ENCODE measurements around the gene SLC6A6.
A peak's percentile ranks its signal among the peaks of the same experiment; 100 is the strongest.
"Not testable (repeated sequence)": the region's sequence is repeated elsewhere in the genome, so short reads cannot be mapped to it uniquely, and the experiment has no call there.

The SLC6A6 gene

GRCh38 chr3:14423963-14424362 is 21.6 kb downstream of the SLC6A6 start:
- no peak for DNase-seq

DNA sequence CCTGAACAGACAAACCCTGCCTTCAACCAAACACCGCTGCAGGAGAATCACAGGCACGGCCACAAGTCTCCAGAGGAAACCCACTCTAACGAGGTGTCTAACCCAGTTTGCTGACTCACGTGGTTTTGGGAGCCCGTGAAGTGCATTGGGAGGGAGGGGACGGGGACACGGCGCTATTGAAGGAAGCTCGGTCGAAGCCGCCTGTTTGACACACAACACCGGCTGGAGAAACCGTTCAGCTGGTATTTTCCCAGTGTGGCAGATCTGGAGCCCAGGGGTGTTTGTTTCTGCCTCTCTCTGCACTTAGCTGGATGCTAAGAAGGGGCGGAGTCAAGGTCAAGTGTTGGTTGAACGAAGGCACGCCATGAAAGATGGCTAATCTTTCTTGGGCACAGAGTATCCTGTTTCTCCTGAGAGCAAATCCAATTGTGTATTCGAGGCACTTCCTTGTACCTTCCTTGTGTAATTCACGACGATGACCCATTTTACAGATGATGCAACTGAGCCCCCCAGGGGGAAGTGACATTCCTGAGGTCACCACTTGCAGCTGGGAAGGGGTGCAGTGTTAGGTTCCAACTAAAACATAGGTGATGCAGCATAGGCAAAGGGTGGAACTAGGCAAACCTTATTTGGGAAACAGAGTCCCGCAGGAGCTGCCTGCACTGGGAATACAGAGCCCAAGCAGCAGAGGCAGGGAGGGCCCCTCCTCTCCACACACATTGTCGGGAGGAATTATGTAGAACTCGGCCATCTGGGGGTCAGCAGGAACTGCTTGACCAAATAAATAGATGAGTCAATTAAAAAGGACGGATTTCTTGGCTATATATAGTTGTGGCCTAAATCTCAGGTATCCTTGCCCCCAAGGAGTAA is 22.5 kb downstream of the SLC6A6 start:
- DNase-seq: peak; percentile 39

GRCh38 chr3:14425581-14426304 is 23.3 kb downstream of the SLC6A6 start:
- no peak for DNase-seq

DNA sequence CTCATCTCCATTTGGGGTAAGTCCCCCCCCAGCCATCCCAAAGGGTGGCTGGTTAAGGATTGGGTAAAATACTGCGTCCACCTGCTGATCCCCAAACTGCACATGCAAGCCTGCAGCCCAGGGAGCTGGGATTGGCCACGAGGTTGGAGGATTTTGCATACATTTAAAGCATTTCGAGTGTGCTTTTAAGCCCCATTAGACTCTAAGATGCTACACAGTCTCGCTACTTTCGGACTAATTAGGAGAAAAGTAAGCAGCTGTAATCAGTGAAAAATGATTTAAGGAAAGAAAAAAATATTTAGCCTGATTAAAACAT is 23.9 kb downstream of the SLC6A6 start:
- DNase-seq: no peak

GRCh38 chr3:14428087-14429033 is 26.0 kb downstream of the SLC6A6 start:
- no peak for DNase-seq

DNA sequence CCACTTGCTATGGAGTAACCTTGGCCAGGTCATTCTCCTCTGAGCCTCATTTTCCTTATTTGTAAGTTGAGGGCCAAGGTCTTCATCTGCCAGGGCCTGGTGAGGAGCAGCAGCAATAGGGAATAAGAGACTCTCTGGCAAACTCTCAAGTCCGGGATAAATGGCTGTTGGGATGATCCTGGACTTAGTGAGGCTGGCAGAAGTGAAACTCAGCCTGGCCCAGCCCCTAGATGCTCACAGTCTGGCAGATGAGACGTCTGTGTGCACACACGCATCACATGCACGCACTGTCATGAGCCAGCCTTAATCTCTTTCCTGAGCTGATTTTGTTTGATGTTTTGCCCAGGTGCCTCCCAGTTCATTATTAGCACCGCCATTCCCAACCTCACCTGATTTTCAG is 26.8 kb downstream of the SLC6A6 start:
- DNase-seq: no peak

- no peak for DNase-seq
Measured at GRCh38 chr3:14429640-14430039, 27.2 kb downstream of the SLC6A6 start.

GRCh38 chr3:14430053-14430452 is 27.6 kb downstream of the SLC6A6 start:
- DNase-seq: no peak

DNA sequence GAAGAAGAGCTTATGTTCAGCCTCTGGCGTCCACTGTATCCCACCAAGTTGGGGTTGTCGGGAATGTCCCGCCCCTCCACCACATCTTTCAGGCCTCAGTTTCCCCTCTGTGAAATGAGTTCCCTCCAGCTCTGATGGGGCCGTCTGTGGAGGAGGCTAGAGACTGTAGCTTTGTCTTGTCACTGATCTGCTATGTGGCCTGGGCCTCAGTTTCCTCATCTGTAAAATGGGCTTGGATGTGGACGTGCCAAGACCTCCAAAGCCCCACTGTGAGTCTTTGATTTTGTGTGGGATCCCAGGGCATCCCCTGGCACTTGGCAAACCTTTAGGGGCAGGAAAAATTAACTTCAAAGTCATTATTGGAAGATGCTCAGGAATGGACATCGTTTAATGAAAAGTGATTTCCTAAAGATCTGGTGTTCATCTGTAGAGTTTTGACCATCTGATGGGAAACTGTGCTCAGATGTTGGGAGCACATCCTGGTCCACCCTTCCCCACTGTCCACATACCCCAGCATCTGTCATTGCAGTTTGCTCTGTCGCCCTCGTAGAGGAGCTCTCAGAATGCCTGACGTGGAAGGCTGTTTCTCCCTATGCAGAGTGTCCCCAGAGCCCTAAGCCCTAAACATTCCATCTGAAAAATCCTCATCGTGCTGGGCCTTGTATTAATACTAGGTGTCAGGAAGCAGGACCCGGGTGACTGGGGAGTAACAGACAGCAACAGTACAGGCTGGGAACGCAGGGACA is 28.5 kb downstream of the SLC6A6 start:
- no peak for DNase-seq

DNA sequence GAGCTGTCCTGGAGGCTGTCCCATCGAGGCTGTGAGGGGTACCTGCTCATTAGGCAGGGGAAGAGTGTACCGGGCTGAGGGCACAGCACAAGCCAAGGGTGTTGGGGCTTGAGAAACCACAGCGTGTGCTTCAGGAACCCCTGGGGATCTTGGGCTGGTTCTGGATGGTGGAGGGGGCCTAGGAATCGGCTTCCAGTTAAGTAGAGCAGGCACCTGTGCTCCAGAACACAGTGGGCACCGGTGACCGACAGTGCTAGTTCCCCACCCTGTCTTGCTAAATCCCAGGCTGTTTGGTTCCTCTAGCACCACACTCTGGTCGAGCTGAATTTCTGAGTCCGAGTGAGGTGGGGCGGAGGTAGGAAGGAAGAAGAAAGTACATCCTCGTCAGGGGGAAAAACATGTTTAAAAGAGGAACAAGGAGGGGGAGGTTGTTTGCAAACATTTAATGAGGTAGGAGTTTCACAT is 29.1 kb downstream of the SLC6A6 start:
- no peak for DNase-seq

- DNase-seq: peak; percentile 52
Measured at GRCh38 chr3:14431917-14432834, 29.8 kb downstream of the SLC6A6 start.

- DNase-seq: no peak
Measured at GRCh38 chr3:14433106-14433505, 30.7 kb downstream of the SLC6A6 start.

DNA sequence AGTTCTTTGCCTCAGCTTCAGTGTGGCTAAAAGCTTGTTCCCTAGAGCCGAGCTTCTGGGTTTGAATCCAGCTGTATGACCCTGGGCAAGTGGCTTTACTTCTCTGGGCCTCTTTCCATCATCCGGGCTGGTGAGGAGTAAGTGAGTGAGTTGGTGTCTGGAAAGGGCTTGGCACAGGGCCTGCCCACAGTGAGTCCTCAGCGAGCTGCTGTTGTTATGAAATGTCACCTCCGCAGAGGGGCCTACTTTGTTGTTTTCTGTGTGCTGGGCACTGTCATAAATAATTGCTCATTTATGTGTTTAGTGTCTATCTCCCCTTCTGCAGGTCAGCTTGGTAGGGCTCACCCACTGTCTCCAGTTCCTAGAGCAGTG is 31.7 kb downstream of the SLC6A6 start:
- no peak for DNase-seq

GRCh38 chr3:14434498-14435151 is 32.2 kb downstream of the SLC6A6 start:
- DNase-seq: no peak

DNA sequence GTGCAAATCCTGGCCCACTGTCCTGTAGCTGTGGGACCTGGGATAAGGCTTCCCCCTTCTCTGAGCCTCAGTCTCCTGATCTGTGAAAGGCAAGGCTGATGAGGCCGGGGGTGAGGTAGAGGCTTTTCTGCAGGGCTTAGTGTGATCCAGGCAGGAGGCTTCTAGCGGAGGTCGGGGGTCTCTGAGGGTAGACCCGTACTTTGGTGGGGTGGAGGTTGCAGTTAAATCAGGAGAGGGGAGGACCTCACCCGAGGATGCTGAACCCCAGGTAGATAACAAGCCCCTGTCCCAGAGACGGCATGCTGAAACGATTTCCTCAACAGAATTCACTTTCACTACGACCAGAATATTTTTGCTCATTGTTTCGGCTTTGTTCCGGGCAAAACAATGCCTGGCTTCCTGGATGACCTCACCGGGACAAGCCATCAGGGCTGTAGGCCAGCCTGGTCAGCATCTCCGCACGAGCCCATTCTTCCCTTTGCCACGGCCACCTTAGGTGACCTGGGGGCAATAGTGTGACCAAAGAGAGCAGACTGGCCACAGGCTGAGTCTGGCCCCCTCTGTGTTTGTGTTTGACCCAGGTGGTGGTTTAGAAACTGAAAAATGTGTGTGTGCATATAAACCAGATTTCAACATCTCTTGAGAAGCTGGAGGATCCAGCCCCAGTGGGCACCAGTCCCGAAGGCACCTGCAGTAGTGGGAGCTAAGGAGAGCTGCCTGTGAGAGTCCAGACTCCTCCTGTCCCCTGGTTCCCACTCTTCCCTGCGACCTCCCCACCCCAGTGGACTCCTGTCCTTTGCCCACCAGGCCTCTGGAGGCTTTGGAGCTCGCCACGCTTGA is 33.0 kb downstream of the SLC6A6 start:
- no peak for DNase-seq

- no peak for DNase-seq
Measured at GRCh38 chr3:14436954-14437281, 34.5 kb downstream of the SLC6A6 start.

GRCh38 chr3:14437705-14438104 is 35.3 kb downstream of the SLC6A6 start:
- not testable (repeated sequence) for DNase-seq

GRCh38 chr3:14438262-14438661 is 35.9 kb downstream of the SLC6A6 start:
- DNase-seq: no peak

DNA sequence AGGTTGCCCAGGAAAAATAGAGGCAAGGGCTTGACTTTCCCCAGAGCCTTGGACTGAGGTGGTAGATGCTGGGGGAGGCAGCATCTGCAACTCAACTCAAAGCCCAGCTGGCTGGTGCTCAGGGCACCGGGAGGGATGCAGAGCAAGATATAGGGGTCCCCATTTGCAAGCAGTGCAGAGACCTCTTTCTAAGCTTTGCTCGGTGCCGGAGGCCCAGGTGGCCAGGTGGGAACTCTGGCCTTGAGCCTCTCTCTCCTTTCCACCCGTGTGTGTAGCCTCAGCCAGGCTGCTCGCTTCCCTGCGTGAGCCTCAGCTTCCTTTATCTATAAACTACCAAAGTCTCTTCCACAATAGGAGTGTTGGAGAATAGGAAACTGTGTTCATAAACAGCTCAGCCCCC is 36.5 kb downstream of the SLC6A6 start:
- no peak for DNase-seq
